Raji (cell line): ENCODE measurements around the gene BNIP2.

ENCODE experiments used
- POLR2A ChIP-seq: IDR thresholded peaks from 2 replicates; pipeline ENCODE4 v1.6.1; 2011; ENCODE audit warnings: low read depth, low read length, control low read depth; ENCODE audit not compliant: insufficient read depth

Gene BNIP2

DNA sequence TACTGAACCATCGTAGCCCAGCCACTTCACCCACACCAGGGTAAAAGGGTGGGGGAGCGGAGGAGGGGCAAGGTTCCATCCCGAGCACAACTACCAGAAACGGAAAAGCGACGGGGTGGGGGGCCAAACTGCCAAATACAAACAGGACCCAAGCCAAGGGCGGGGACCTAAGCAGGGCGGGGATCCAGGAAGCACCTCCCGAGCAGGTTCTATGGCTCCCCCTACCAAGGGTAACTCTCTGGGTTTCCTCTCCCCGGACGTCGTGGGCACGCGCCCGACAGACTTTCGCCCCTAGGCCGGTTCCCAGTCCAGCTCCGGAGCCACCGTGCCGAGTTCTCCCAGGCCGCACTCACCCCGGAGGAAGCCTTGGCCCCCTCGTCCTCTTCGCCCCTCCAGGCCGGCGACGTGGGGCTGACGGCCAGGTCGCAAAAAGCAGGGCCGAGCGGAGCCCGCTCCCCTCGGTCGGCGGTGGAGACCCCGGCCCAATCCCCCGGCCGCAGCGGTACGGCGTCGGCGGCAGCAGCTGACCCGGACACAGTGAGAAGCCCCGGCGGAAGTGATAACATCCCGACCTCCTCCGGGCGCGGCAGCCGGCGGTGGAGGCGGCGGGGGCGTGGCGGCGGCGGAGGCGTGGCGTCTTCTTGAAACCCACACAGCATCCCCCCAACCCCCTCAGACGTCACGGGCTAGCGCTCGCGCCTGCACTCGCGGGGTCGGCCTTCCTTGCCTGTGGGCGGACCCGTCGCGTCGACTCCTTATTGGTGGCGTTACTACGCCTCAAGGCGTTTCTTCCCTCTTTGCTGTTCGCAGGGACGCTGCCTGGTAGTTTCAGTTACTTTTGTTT is at the start of gene BNIP2:
Gene BNIP2 (minus strand): TSS at position 539 of the 844 bp plus-strand sequence. CDS start 6,863 bp downstream, outside the sequence.
- TF ChIP-seq POLR2A: peak; percentile 74

DNA sequence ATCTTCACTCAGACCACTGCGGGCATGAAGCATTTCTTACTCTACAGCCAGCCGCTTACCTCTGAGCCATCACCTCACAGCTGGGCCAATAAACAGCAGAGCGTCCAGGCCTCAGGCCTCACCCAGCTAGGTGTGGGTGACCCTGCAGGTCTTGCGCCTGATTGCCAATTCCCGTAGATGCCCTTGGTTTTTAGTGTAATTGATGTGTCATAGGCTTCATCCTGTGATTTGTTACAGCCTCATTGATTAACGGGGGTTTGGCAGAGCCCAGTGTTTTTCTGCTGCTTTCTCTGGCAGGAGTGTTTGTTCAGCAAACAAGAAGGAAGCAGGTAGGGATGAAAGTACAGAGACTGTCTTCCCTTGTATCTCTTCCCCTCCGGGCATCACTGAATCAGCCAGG is 49.6 kb upstream of the BNIP2 start:
- TF ChIP-seq POLR2A: no peak

- TF ChIP-seq POLR2A: no peak
These were observed 47.1 kb upstream of the BNIP2 start for GRCh38 chr15:59736181-59736580.

- no peak for TF ChIP-seq POLR2A
These were observed 36.0 kb upstream of the BNIP2 start for GRCh38 chr15:59725151-59725486.

- no peak for TF ChIP-seq POLR2A
These were observed 34.7 kb upstream of the BNIP2 start for GRCh38 chr15:59723687-59724346.

GRCh38 chr15:59722476-59722875 is 33.4 kb upstream of the BNIP2 start:
- TF ChIP-seq POLR2A: no peak

- no peak for TF ChIP-seq POLR2A
These were observed 32.9 kb upstream of the BNIP2 start for GRCh38 chr15:59722037-59722436.

DNA sequence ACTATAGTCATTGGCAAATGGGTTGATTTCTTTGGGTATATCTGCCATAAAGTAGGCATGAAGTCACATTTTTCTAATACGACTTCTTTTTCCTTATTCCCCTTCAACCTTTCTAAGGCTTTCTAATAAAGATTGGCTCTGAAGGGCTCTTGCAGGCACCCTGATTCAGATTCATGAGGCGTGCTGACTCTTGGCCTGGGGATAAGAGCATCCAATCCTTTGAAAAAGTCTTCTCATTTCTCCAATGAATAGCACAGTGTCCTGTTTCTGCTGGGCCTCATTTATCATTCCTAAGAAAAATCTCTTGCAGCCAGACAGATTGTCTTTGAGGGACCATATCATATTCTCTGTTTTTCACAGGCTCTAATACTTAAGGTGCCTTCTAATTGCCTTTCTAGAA is 32.3 kb upstream of the BNIP2 start:
- no peak for TF ChIP-seq POLR2A

- TF ChIP-seq POLR2A: no peak
These were observed 24.1 kb upstream of the BNIP2 start for GRCh38 chr15:59713177-59713576.

DNA sequence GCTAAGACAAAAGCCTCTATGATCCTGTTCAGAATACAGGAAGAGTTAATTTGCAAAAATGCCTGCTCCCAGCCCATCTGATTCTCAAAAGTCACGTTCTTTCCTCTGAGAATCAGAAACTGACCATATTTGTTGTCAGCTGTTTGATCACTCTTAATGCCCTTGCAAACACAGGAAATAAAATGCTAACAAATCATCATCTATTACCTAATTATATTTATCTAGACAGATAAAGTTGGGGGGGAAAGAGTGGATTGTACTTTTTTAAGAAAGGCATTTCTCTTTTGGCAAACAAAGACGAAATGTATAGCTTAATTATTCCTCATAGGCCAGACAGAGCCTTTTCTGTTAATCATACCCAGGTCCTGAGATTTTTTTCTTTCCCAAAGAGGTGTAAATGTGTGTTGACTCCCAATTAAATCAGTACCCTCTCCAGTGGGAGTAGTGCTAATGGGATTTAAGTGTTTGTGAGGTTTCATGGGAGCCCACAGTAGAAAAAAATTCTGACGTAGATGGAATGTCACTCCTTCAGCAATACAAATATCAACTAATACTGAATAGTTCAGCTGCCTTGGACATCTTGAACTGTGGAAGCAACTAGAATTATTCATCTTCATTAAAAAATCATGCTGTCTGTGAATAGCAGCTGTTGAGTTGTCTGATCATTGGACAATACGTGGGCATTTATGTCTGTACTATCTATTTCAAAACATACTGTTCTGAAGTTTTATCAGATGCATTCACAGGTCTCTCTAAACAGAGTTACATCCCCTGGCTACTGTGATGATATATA is 22.5 kb upstream of the BNIP2 start:
- TF ChIP-seq POLR2A: no peak

GRCh38 chr15:59707619-59708018 is 18.5 kb upstream of the BNIP2 start:
- no peak for TF ChIP-seq POLR2A

- no peak for TF ChIP-seq POLR2A
These were observed 15.1 kb upstream of the BNIP2 start for GRCh38 chr15:59703979-59704796.

DNA sequence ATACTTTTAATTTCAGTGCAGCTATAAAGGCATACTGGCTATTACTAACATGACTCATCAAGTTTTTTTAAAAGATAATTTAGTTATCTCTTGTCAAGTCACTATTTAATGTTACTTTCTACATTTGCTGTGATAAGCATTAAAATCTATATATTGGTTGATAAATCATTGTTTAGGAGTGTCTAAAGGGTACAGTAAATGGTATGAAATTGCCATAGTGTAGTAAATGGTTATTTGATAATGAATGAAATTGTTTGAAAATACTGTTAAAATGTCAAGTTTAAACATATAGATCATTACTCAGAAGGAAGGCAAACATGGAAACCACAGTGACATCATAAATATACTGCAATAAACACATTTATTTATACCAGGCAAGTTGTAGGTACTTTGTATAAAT is 13.2 kb upstream of the BNIP2 start:
- TF ChIP-seq POLR2A: no peak

DNA sequence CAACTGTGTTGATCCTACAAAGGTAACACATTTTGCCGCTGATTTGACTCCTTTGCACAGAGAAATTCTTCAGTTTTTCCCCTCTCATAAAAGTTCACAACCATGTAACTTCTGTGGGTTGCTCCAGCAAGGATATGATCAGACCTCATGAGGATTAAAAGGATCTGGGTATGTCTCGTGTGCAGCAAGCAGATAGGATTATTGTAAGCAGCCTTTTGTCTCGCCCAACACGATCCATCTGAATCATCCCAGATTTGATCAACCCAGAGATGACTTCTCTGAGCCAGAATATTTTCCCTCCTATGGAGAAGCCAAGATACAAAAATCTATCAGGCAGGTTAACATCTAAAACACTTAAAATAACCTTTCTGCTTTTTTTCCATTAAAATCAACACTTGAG is 12.8 kb upstream of the BNIP2 start:
- no peak for TF ChIP-seq POLR2A

- no peak for TF ChIP-seq POLR2A
These were observed 10.8 kb upstream of the BNIP2 start for GRCh38 chr15:59699810-59700431.

DNA sequence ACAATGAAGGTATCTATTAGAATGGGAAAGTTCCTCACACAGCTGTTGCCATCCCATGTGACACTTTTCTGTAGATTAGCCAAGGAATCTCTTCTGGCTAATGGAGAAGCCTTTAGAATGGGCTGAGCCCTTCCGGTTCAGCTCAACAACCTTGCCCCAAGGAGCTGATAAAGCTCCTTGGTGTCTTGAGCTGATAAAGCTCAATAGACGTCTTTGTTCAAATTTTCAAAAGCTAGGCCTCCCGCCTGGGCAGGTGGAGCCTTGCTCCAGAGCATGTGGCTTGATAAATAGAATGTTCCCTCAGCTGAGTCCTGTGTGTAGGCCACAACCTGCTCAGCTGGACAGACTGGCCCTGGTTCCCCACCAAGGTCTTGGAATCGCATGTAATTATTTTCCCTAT is 7.2 kb upstream of the BNIP2 start:
- TF ChIP-seq POLR2A: no peak
